ENCODE results near the gene DDT.
"Not testable (repeated sequence)": the region's sequence is repeated elsewhere in the genome, so short reads cannot be mapped to it uniquely, and the experiment has no call there.

The DDT gene

GRCh38 chr22:23939017-23939357, 35.3 kb downstream of the DDT start:
- Histone ChIP-seq H3K27ac (ENCODE audit: low read length) (no peak overlapping the region), H3K4me1 (ENCODE audit: insufficient read depth, low read length) (no peaks in the 10 kb centered on the region), H3K9me3 (ENCODE audit: insufficient read depth, low read depth, low read length) (no peaks in the 10 kb centered on the region), H3K27me3 (ENCODE audit: insufficient read depth, low read length) (no peaks in the 10 kb centered on the region), H3K36me3 (ENCODE audit: insufficient read depth, low read depth, low read length) (no peaks in the 10 kb centered on the region), H3K4me3 (ENCODE audit: low read length) (no peak overlapping the region), H3K9ac (ENCODE audit: low read depth, low read length) (no peak overlapping the region)

- H3K27me3 ChIP-seq (ENCODE audit: insufficient read depth, low read length): no peaks in the 10 kb centered on the region
- H3K9me3 ChIP-seq (ENCODE audit: insufficient read depth, low read depth, low read length): no peaks in the 10 kb centered on the region
Observed at GRCh38 chr22:23938328-23939016, 35.8 kb downstream of the DDT start.

GRCh38 chr22:23926561-23926960, 47.7 kb downstream of the DDT start:
- Histone ChIP-seq H3K36me3 (ENCODE audit: insufficient read depth, low read depth, low read length) (peaks cover 34% of the 10 kb centered on the region), H3K27me3 (ENCODE audit: insufficient read depth, low read length) (no peaks in the 10 kb centered on the region), H3K27ac (ENCODE audit: low read length) (no peak overlapping the region), H3K9ac (ENCODE audit: low read depth, low read length) (no peak overlapping the region), H3K4me1 (ENCODE audit: insufficient read depth, low read length) (no peaks in the 10 kb centered on the region), H3K4me3 (ENCODE audit: low read length) (no peak overlapping the region), H3K9me3 (ENCODE audit: insufficient read depth, low read depth, low read length) (peaks cover 20% of the 10 kb centered on the region)

More at GRCh38 chr22:23938328-23939016, 35.8 kb downstream of the DDT start:
- H3K27ac ChIP-seq (ENCODE audit: low read length): no peak overlapping the region
- no peaks in the 10 kb centered on the region for H3K4me1 ChIP-seq (ENCODE audit: insufficient read depth, low read length)
- no peak overlapping the region for H3K9ac ChIP-seq (ENCODE audit: low read depth, low read length)
- no peak overlapping the region for H3K4me3 ChIP-seq (ENCODE audit: low read length)
- H3K36me3 ChIP-seq (ENCODE audit: insufficient read depth, low read depth, low read length): no peaks in the 10 kb centered on the region

- Histone ChIP-seq H3K4me3 (ENCODE audit: low read length) (no peak overlapping the region), H3K9ac (ENCODE audit: low read depth, low read length) (no peak overlapping the region), H3K9me3 (ENCODE audit: insufficient read depth, low read depth, low read length) (peaks cover 12% of the 10 kb centered on the region), H3K27ac (ENCODE audit: low read length) (no peak overlapping the region), H3K36me3 (ENCODE audit: insufficient read depth, low read depth, low read length) (peaks cover 38% of the 10 kb centered on the region), H3K4me1 (ENCODE audit: insufficient read depth, low read length) (no peaks in the 10 kb centered on the region), H3K27me3 (ENCODE audit: insufficient read depth, low read length) (no peaks in the 10 kb centered on the region)
Observed at GRCh38 chr22:23925020-23925606, 49.1 kb downstream of the DDT start.

- no peak overlapping the region for H3K9ac ChIP-seq (ENCODE audit: low read depth, low read length)
- H3K27me3 ChIP-seq (ENCODE audit: insufficient read depth, low read length): no peaks in the 10 kb centered on the region
- H3K36me3 ChIP-seq (ENCODE audit: insufficient read depth, low read depth, low read length): peaks cover 31% of the 10 kb centered on the region
- no peaks in the 10 kb centered on the region for H3K4me1 ChIP-seq (ENCODE audit: insufficient read depth, low read length)
- peaks cover 12% of the 10 kb centered on the region for H3K9me3 ChIP-seq (ENCODE audit: insufficient read depth, low read depth, low read length)
- no peak overlapping the region for H3K27ac ChIP-seq (ENCODE audit: low read length)
- H3K4me3 ChIP-seq (ENCODE audit: low read length): no peak overlapping the region
Observed at GRCh38 chr22:23922921-23923320, 51.3 kb downstream of the DDT start.

GRCh38 chr22:23921586-23922201, 52.5 kb downstream of the DDT start:
- peaks cover 31% of the 10 kb centered on the region for H3K36me3 ChIP-seq (ENCODE audit: insufficient read depth, low read depth, low read length)
- H3K4me3 ChIP-seq (ENCODE audit: low read length); H3K27ac ChIP-seq (ENCODE audit: low read length); H3K9ac ChIP-seq (ENCODE audit: low read depth, low read length); H3K27me3 ChIP-seq (ENCODE audit: insufficient read depth, low read length); H3K4me1 ChIP-seq (ENCODE audit: insufficient read depth, low read length): not testable (repeated sequence)
- H3K9me3 ChIP-seq (ENCODE audit: insufficient read depth, low read depth, low read length): peaks cover 12% of the 10 kb centered on the region

Measured in iPS-20b (cell line).